ENCODE measurements around the gene MRPS27.

- TF ChIP-seq CTCF (IDR thresholded peaks at IDR 0.05) (no peak), POLR2A (IDR thresholded peaks at IDR 0.05) (no peak), EP300 (IDR thresholded peaks at IDR 0.05; ENCODE audit: low read depth) (no peak), POLR2AphosphoS5 (IDR thresholded peaks at IDR 0.05) (no peak)
These were observed 51.8 kb downstream of the MRPS27 start for GRCh38 chr5:72268260-72268659.

Measured in transverse colon (tissue), 4 donors.